ENCODE results near the gene LYZL1.
"Not testable (repeated sequence)": the region's sequence is repeated elsewhere in the genome, so short reads cannot be mapped to it uniquely, and the experiment has no call there.

The LYZL1 gene

DNA sequence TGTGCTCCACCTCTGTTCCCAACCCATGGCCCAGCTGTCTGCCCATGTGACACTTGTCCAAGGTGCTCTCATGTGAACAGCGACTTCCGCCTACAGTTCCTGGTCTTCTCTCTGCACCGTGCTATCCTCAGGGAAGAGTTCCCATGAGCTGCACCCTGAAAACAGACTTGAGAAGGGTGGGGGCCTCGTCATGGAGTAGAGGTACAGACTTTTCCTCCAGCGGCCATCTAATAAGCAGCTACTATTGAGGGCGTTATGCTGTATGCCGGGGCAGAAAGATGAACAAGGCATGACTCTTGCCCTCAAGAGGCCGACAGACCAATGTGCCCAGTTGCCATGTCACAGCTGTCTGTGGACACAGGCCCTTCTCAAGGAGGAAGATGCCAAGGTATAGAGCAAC lies 25.4 kb upstream of the LYZL1 start:
- DNase-seq (ENCODE audit: low read depth in 2 of 2): no peak

DNA sequence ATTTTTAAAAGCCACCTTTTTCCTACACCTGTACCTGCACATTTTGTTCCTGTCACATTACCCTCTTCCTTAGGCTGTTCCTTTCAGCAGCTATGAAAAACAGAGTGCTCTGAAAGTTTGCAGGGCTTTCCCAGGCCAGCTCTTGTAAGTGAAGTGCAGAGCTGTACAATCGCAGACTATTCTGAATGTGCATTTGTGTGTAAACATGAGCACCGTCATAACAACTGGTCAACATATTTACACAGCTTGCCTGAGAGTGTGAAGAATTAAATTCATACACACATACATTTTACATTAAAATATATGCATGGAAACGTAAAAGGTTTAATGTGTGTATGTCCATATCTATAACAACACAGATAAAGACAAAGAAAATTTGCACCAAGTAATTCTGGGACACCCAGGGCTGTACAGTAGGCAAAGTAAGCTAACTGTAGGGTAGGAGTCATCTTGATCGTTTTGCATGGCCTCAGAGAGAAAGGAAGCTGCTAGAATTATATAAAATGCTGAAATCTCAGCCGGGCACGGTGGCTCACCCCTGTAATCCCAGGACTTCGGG lies 23.6 kb upstream of the LYZL1 start:
- no peak for DNase-seq (ENCODE audit: low read depth in 2 of 2)

DNA sequence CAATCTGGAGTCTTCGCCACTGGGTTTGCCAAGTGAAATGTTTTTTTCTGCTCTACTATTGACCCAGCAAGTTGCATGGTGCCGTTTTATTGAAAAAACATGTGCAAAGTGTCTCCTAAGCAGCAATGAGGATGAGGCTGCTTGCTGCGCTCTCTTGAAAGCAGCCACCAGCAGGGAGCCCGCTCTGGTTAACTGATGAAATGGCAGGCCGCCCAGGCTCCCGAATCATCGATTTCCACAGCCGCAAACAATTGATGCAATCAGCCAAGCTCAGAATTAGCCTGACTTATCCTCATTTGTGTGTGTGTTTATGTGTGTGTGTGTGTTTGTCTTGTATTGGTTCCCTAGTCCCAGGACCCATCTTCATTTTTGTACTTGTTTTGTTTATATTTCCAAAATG lies 22.2 kb upstream of the LYZL1 start:
- no peak for DNase-seq (ENCODE audit: low read depth in 2 of 2)

DNA sequence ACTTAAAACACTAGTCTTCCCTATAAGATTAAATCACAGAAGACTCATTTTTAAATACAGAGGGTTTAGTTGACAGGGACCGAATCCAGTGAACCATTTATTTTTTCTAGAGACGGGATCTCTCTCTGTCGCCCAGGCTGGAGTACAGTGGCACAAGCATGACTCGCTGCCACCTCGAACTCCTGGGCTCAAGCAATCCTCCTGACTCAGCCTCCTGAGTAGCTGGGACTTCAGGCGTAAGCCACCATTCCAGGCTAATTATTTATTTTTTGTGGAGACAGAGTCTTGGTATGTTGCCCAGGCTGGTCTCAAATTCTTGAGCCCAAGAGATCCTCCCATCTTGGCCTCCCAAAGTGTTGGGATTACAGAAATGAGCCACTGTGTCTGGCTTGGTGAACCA lies 20.9 kb upstream of the LYZL1 start:
- DNase-seq (ENCODE audit: low read depth in 2 of 2): no peak

DNA sequence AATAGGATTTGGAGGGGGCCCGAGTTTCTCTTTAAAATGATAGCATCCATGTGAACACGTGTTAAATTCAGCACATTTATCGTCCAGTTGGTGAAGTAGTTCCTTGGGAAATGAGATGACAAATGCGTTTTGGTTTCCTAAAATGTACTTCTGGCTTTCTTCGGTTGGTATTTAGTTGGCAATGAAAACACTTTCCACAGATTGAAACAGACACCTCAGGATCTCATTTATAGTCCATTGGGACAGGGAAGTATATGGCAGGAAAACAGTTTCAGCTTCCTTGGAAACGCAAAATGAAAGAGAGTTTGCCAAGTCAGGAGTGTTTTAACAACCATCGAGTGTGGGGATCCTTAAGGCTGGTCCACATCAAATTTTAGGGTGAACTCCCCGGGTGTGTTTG lies 19.4 kb upstream of the LYZL1 start:
- DNase-seq (ENCODE audit: low read depth in 2 of 2): no peak

DNA sequence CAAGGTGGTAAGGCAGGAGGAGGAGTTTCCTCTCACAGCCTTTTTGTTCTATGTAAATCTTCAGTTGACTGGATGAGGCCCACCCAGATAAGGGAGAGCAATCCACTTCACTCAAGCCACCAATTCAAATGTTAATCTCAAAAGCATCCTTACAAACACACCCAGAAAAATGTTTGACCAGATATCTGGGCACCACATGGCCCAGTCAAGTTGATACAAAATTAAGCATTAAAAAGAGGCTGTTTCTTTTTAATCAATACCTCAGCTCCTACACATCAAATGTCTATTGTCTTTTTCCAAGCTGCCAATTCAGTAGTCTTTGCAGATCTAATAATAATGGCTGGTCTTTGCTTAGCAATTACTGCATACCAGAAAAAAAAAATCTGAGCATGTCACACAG lies 18.0 kb upstream of the LYZL1 start:
- DNase-seq (ENCODE audit: low read depth in 2 of 2): no peak

DNA sequence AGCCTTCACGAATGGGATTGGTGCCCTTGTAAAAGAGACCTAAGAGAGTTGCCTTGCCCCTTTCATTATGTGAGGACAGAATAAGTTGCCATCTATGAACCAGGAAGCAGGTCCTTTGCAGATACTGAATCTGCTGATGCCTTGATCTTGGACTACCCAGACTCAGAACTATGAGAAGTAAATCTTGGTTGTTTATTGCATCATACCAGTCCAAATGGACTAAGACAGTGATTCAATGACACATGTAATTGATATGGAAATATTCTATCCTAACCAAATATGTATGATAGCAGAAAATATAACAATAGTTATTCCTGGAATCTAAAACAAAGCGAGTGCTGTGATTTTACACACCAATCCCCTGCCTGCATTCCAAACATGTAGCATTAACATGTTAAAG lies 17.0 kb upstream of the LYZL1 start:
- no peak for DNase-seq (ENCODE audit: low read depth in 2 of 2)

DNA sequence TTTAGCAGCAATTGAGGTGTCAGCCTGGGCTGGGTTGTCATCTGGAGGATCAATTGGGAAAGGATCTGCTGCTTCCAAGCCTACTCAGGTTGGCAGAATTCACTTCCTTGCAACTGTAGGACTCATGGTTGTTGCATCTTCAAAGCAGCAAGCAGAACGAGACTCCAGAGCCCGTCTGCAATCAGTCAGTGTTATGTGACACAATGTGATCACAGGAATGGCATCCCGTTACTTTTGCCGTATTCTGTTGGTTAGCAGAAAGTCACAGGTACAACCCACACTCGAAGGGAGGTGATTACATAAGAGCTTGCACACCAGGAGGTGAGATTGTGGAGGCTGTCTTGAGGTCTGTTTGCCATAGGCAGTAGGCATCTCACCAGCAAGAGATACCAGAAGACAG lies 15.4 kb upstream of the LYZL1 start:
- no peak for DNase-seq (ENCODE audit: low read depth in 2 of 2)

DNA sequence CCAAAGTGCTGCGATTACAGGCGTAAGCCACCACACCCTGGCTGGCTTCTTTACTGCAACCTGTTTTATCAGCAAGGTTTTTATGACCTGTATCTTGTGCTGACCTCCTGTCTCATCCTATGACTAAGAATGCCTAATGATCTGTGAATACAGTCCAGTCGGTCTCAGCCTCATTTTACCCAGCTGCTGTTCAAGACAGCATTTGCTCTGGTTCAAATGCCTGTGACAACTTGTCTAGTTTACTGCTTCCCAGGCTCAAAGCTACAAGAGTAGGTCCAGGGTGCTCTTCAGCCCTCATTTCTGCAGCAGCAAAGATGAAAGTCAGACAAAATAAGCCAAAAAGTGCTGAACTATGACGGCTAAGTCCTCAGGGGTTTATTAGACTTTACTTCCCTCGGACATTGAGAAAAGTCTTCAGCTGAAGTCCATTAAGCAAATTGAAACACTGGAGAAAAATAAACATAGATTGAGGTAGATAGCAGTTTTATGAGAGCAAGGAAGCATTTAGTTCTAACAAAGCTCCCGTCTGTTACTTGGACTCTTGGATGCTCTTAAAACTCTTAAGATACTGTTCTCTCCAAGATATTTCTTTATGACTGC lies 12.5 kb upstream of the LYZL1 start:
- no peak for DNase-seq (ENCODE audit: low read depth in 2 of 2)

DNA sequence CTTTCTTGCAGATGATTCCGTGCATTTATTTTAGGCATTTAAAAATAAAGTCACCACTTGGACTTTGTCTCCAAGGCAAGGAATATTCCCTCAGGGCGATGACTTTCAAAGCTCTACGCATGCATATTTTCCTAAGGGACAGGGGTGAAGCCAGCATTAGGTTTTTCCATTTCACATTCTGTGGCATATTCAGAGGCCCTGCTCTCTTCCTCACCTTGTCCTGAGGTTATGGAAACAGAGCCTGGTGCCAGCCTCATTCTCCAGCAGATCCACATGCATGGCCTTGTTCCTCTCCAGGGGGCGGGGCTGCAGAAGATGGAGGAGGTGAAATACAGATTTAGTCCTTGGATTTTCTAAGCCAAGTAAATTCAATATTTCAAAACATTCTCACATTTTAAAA lies 11.6 kb upstream of the LYZL1 start:
- DNase-seq (ENCODE audit: low read depth in 2 of 2): no peak

DNA sequence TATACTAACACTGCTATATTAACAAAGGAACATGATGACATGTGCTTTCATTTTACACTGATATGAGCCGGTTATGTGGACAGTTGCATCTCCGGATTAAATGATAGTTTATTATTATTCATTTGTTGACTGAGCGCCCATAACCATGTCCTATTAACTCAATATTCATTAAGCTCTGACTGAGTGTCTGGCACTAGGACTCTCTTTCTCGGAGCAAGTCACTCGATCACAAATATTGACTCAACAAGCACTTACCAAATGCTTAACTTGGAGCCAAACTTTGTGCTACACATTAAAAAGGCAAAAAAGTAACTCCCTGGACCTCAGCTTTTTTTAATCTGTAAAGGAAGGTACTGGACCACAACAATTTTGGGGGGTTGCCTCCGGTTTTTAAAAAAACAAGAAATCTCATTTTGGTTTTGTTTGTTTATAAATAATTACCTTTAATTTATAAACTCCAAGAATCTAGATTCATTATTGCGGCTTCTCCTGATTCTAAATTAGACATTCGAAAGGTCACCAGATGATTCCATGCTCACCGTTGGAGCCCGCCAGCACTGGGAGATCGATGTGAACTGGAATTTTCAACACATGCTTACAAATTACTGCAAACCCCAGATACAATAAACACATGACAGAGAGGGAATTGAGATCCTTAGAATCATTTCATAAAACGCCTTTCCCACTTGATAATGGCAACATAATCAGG lies 8.9 kb upstream of the LYZL1 start:
- DNase-seq (ENCODE audit: low read depth in 2 of 2): no peak

DNA sequence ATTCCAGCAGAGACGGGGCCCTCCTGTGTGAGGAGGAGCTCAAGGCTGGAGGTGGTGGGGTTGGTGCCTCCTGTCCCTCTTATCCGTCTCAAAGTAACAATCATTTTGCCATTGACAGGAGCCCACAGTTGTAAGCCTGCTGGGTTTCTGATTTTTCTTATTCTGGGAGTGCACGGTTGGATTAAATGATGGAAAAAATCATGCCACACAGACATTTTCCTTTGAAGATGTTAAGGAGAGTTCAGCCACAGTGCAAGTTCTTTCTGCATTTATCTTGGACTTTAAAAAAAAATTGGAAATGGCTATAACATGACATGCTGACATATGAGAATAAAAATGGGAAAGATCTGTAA lies 8.4 kb upstream of the LYZL1 start:
- DNase-seq (ENCODE audit: low read depth in 2 of 2): no peak

DNA sequence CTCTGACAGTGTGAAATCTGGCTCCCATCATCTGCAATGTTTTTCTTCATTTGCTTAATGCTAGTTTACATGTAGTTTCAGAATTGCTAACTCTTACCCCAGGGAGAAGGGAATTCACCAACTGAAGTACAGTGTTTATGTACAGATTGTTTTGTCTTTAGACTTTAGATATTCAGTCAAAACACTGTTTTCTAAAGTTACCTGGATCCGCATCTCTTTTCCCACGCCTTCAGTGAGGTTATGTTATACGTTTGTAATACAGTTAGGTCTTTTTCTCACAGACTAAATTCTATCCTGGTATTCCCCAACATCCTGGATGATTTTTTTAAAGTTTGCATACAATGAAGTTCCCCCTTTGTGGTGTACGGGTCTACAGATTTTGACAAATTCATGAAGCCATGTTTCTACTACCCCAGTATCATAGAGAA lies 3.2 kb upstream of the LYZL1 start:
- no peak for DNase-seq (ENCODE audit: low read depth in 2 of 2)

DNA sequence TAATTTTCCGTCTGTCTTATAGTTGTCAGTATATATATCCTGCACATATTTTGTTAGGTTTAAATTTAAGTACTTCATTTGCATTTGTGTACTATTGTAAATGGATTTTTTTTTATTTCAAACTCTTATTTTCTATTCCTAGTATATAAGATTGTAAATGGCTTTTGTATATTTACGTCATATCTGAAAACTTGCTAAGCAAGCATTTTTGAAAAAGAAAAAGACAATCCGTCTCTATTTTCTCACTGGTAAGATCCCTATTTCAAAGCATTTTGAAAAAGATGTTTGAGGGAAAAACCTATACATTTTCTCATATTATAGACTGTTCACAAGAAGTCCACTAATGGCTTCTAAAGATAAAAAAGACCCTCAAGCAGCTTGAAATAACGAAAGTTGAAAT lies 1.2 kb upstream of the LYZL1 start:
- no peak for DNase-seq (ENCODE audit: low read depth in 2 of 2)

DNA sequence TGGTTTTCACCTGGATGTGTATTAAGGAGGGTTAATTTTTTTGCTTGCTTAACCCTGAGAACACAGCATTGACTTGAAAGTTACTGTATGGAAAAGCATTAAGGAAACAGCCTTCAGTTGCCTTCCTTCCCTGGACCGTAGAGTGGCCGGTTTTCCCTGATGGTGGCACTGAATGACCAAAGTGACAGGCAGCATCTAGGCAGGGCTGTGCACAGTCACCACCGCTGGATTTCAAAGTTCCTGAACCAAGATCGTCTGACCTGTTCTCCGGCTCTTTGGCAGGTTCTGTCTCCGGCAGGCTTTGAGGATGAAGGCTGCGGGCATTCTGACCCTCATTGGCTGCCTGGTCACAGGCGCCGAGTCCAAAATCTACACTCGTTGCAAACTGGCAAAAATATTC lies 2.7 kb downstream of the LYZL1 start:
- not testable (repeated sequence) for DNase-seq (ENCODE audit: low read depth in 2 of 2)

DNA sequence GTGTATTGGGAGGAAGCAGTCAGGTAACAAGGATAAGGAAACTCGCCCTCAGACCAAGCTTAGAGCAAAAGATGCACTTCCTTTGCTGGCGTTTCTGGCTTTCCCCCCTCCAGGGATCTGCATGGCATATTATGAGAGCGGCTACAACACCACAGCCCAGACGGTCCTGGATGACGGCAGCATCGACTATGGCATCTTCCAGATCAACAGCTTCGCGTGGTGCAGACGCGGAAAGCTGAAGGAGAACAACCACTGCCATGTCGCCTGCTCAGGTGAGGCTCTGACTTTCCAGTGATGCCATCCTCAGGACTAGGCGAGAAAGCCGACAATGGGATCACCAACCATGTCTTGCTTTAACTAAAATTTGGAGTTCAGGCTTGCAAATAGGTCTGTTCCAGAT lies 3.5 kb downstream of the LYZL1 start:
- DNase-seq (ENCODE audit: low read depth in 2 of 2): not testable (repeated sequence)

DNA sequence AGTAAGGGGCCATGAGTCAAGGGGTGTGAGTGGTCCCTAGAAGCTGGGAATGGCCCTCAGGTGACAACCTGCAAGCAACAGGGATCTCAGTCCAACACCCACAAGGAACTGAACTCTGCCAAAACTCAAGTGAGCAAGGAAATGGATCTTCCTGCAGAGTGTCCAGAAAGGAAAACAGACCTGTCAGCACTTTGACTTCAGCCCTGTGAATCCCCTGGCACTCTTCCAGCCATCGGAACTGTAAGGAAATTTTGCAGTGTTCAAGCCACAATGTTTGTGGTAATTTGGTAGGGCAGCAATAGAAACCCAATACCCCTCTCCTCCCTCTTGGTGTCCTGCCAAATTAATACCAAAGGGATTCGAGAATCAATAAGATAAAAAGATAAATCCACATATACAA lies 6.9 kb downstream of the LYZL1 start:
- DNase-seq (ENCODE audit: low read depth in 2 of 2): no peak

DNA sequence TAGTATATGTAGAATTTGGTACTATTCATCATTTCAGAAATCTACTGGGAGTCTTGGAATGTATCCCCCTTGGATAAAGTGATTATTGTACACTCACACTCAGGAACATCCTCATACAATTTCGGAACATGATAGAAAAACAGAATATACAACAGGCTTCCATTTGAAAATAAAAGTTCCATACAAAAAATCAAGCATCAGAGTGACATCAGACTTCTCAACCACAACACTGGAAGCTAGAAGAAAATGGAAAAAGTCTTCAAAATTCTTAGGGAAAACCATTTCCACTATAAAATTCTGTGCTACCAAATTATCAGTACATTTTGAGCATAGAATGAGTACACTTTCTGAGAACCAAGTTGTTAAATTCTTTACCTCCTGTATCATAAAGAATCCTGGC lies 8.8 kb downstream of the LYZL1 start:
- DNase-seq (ENCODE audit: low read depth in 2 of 2): no peak

DNA sequence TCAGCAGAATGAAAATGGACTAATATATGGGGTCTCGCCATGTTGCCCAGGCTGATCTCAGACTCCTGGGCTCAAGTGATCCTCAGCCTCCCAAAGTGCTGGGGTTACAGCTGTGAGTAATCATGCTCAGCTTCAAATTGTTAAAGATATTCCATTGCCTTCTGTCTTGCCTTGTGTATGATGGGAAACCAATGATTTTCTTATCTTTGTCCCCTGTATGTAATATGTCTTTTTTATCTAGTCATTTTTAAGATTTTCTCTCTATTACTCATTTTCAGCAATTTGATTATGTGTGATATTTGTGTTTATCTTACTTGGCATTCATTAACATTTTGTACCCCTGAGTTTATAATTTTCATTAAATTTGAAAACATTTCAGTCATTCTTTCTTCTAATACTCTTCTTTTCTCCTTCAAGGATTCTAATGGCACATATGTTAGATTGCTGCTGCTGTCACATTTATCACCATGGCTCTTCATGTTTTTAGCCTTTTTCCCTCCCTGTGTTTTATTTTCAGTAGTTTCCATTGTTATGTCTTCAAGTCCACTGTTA lies 12.6 kb downstream of the LYZL1 start:
- no peak for DNase-seq (ENCODE audit: low read depth in 2 of 2)

DNA sequence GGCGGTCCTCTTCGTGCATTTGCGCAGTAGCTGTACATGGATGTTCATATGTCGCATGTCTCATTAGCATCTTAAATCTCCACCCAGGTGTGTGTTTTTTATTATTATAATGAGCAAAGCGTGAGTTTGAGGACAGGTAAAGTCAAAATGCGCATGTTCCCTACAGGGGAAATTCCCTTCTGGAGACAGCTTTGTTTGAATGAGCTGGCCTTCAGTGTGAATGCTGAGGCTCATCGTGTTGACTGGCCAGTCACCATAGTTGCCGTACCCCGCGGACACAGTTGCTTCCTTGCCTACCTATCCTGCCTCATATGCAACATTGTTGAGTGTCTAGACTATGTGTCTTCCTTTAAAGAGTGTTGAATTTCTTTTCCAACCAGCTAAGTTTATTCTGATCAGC lies 13.6 kb downstream of the LYZL1 start:
- no peak for DNase-seq (ENCODE audit: low read depth in 2 of 2)

DNA sequence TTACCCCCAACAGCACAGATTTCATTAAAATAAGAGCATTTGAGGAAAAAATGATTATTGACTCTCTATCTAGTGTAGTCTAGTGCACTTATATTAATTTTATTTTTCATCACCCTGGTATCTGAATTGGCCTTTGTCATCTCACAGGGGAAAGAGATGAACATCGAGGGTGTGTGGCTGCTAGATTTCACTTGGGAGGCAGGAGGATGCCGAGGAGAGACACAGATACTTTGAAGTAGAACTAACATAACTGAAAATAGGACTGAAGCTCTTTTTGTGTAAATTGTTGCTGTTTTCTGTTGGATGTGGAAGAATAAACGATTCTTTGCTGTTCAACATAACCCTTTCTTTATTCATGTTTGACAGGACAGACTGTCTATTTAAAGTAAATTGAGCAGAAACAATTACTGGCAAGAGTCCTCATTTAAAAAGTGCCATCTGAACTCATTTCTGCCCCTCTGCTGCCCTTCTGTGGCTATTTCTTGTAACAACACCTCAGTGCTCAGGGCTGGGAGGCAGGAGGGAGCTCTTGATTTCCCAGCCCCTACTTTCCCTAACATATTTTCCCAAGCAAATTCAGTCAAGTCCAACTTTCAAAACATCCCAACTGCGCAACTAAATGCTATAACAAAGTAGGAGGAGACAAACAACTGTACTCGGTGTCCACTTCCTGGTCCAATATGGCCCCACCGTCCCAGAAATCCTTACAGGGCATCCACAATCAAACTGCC lies 15.6 kb downstream of the LYZL1 start:
- peak in 1 of 2 donors; percentile 7 for DNase-seq (ENCODE audit: low read depth in 2 of 2)

DNA sequence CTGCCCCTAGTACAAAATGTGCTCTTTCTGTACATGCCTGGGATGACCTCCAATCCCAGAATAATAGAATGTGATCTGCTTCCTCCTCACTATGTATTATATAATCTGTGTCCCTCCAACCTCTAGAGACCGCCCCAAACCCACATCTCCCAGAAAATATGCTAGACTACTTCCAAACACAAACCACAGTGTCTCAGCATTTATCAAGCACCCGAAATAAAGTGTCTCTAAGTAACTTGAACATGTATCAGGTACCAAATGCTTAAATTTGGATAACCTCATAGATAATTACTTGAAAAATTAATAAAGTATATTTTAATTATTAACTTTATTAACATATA lies 16.1 kb downstream of the LYZL1 start:
- no peak for DNase-seq (ENCODE audit: low read depth in 2 of 2)

DNA sequence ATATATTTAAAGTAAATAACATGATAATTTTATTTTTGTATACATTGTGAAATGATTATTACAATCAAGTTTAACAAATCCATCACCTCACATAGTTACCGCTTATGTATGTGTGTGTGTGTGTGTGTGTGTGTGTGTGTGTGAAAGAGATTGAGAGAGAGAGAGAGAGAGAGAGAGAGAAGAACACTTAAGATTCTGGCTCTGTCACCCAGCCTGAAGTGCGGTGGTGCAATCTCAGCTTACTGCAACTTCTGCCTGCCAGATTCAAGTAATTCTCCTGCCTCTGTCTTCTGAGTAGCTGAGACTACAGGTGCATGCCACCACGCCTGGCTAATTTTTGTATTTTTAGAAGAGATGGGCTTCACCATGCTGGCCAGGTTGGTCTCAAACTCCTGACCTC lies 17.8 kb downstream of the LYZL1 start:
- no peak for DNase-seq (ENCODE audit: low read depth in 2 of 2)

Data from activated CD4-positive, alpha-beta T cell treated with anti-CD3 and anti-CD28 coated beads for 24 hours (primary cell).